DOHH2 (cell line): ENCODE measurements around the gene RELN.

Experiments used
- H3F3A ChIP-seq: fragments of 200-600 bp; sonication (generic), shearing (Covaris generic); 2 replicates; pipeline ENCODE4 v1.6.0; 2016; ENCODE audit warnings: antibody characterized with exemption, mild to moderate bottlenecking; ENCODE audit not compliant: control insufficient read depth, insufficient read depth
- H3K27ac ChIP-seq: fragments of 200-600 bp; sonication (generic); 2 replicates; pipeline ENCODE4 v1.5.1; 2014; ENCODE audit warnings: low read depth, mild to moderate bottlenecking, low read length, moderate library complexity
- H3K27me3 ChIP-seq: fragments of 200-600 bp; sonication (generic); 2 replicates; pipeline ENCODE4 v1.6.1; 2014; ENCODE audit warnings: mild to moderate bottlenecking, low read length, mixed read lengths; ENCODE audit not compliant: control insufficient read depth
- H3K36me3 ChIP-seq: fragments of 200-600 bp; sonication (generic); 2 replicates; pipeline ENCODE4 v1.6.1; 2014; ENCODE audit warnings: mild to moderate bottlenecking, low read length, moderate library complexity, mixed read lengths; ENCODE audit not compliant: control insufficient read depth
- H3K4me1 ChIP-seq: fragments of 200-600 bp; sonication (generic); 2 replicates; pipeline ENCODE4 v1.6.1; 2014; ENCODE audit warnings: mild to moderate bottlenecking, low read length, mixed read lengths; ENCODE audit not compliant: control insufficient read depth
- H3K4me2 ChIP-seq: fragments of 200-600 bp; sonication (generic); 2 replicates; pipeline ENCODE4 v1.6.0; 2014; ENCODE audit warnings: mild to moderate bottlenecking, low read length, moderate library complexity
- H3K4me3 ChIP-seq: fragments of 200-600 bp; sonication (generic); 2 replicates; pipeline ENCODE4 v1.5.1; 2014; ENCODE audit warnings: mild to moderate bottlenecking, low read length, mixed read lengths
- H3K79me2 ChIP-seq: fragments of 200-600 bp; sonication (generic); 2 replicates; pipeline ENCODE4 v1.6.1; 2014; ENCODE audit warnings: mild to moderate bottlenecking, low read length, mixed read lengths; ENCODE audit not compliant: control insufficient read depth
- H3K9me2 ChIP-seq: fragments of 200-600 bp; sonication (generic); replicated peaks from 2 replicates; pipeline ENCODE4 v1.6.1; 2014; ENCODE audit warnings: mild to moderate bottlenecking, low read length, mixed read lengths; ENCODE audit not compliant: control insufficient read depth
- H3K9me3 ChIP-seq: fragments of 200-600 bp; sonication (generic); 2 replicates; pipeline ENCODE4 v1.6.1; 2014; ENCODE audit warnings: antibody characterized with exemption, low read length, mixed read lengths; ENCODE audit not compliant: control insufficient read depth, insufficient read depth
- H4K20me1 ChIP-seq: fragments of 200-600 bp; sonication (generic); 2 replicates; pipeline ENCODE4 v1.6.0; 2014; ENCODE audit warnings: low read depth, mild to moderate bottlenecking, antibody characterized with exemption, low read length, moderate library complexity; ENCODE audit not compliant: control insufficient read depth, insufficient read depth
- EZH2phosphoT487 ChIP-seq: fragments of 200-600 bp; sonication (generic); IDR thresholded peaks from 2 replicates; pipeline ENCODE4 v1.6.1; 2017; ENCODE audit warnings: borderline replicate concordance, mild to moderate bottlenecking, antibody characterized with exemption, low read length, moderate library complexity, mixed read lengths
- TF ChIP-seq, protein P1 (sequence below): fragments of 200-600 bp; sonication (generic); IDR thresholded peaks from one replicate; pipeline ENCODE4 v1.5.1; 2014; ENCODE audit warnings: antibody characterized with exemption, mild to moderate bottlenecking, low read depth, low read length; ENCODE audit not compliant: poor library complexity, severe bottlenecking

RELN gene

DNA sequence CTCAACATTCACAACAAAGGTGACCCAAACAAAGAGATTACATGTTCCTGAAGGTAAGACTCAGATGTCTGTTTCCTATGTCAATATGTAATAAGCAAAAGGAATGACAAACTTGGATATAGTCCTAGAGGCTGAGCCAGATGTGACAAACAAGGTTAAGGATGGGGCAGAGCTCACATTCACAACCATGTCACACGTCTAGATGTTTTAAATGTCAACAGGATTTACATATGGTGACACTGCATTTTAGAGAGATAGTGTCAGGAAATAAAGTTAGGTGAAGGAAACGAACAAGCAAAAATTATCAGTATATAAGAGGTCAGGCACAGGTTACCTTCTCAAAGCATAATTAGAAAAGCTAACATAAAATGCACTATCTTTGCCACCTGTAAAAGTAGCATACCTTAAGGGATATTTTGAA is 8.4 kb downstream of the RELN start:
- TF ChIP-seq, protein P1, sequence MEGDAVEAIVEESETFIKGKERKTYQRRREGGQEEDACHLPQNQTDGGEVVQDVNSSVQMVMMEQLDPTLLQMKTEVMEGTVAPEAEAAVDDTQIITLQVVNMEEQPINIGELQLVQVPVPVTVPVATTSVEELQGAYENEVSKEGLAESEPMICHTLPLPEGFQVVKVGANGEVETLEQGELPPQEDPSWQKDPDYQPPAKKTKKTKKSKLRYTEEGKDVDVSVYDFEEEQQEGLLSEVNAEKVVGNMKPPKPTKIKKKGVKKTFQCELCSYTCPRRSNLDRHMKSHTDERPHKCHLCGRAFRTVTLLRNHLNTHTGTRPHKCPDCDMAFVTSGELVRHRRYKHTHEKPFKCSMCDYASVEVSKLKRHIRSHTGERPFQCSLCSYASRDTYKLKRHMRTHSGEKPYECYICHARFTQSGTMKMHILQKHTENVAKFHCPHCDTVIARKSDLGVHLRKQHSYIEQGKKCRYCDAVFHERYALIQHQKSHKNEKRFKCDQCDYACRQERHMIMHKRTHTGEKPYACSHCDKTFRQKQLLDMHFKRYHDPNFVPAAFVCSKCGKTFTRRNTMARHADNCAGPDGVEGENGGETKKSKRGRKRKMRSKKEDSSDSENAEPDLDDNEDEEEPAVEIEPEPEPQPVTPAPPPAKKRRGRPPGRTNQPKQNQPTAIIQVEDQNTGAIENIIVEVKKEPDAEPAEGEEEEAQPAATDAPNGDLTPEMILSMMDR = no peak
- no peak for TF ChIP-seq EZH2phosphoT487
- no peaks in the 10 kb centered on the region for H3F3A ChIP-seq
- H3K27ac ChIP-seq = no peak overlapping the region
- H3K9me3 ChIP-seq = no peaks in the 10 kb centered on the region
- H3K4me2 ChIP-seq = no peak overlapping the region
- no peaks in the 10 kb centered on the region for H3K36me3 ChIP-seq
- H3K4me1 ChIP-seq = no peaks in the 10 kb centered on the region
- no peaks in the 10 kb centered on the region for H3K9me2 ChIP-seq
- H3K27me3 ChIP-seq = no peaks in the 10 kb centered on the region
- H4K20me1 ChIP-seq = no peaks in the 10 kb centered on the region
- H3K4me3 ChIP-seq = no peak overlapping the region
- no peaks in the 10 kb centered on the region for H3K79me2 ChIP-seq

DNA sequence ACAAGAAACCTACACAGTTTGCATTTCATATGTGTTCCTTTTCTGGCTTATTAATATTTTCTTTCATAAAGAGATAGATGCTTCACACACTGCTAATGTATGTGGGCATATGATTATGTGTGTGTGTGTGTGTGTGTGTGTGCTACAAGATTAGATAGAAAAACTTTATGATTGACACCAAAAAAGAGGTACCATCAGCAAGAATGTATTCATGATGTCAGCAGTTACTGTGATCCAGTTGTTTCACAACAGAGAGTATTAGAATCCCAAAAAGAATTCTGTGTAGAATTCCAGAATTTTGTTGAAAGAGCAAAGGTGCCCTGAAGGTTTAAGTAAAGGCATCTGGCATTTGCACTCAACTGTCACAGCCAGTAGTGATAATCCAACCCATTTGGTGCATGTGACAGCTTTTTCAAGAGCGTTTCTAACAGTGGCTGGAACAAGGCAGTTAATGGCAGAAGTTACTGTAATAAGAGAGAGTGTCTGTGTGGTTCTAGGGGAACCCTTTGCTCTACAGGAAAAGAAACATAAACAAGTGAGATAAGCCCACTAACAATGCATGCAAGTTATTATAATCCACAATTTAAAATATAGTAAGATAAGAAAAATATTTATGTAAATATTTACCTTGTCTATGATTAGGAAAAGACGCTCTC is 16.6 kb downstream of the RELN start:
- TF ChIP-seq, protein P1 = no peak
- no peak for TF ChIP-seq EZH2phosphoT487
- H3K79me2 ChIP-seq = no peaks in the 10 kb centered on the region
- no peaks in the 10 kb centered on the region for H3K27me3 ChIP-seq
- H4K20me1 ChIP-seq = no peaks in the 10 kb centered on the region
- H3K4me3 ChIP-seq = no peak overlapping the region
- no peak overlapping the region for H3K27ac ChIP-seq
- H3K9me2 ChIP-seq = no peaks in the 10 kb centered on the region
- no peaks in the 10 kb centered on the region for H3K36me3 ChIP-seq
- no peaks in the 10 kb centered on the region for H3K9me3 ChIP-seq
- H3K4me2 ChIP-seq = no peak overlapping the region
- H3K4me1 ChIP-seq = no peaks in the 10 kb centered on the region
- no peaks in the 10 kb centered on the region for H3F3A ChIP-seq

DNA sequence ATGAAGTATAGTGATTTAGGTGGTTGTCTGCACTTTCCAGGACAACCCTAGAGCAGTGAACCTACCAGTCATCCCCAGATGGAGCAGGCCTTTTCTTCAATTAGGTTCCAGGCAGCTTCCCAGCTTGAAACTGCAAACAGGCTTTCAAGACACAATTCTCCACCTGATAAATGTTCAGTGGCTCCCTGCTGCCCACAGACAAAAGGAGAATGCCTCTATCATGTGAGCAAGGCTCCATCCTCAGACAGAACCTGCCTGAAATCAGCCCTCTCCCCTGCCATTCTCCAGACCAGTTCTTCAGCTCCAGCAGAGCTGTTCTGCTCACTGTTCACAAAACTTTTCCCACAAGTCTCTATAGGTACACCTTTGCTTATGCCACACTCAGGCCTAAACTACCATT is 22.1 kb downstream of the RELN start:
- no peak for TF ChIP-seq EZH2phosphoT487
- no peaks in the 10 kb centered on the region for H3K4me1 ChIP-seq
- H3K4me3 ChIP-seq = no peak overlapping the region
- no peaks in the 10 kb centered on the region for H3K9me2 ChIP-seq
- H3K36me3 ChIP-seq = no peaks in the 10 kb centered on the region
- H3K4me2 ChIP-seq = no peak overlapping the region
- no peaks in the 10 kb centered on the region for H4K20me1 ChIP-seq
- H3K27ac ChIP-seq = no peak overlapping the region
- 0 out of 2 replicates have a peak, but pooled peaks cover 2% of the 10 kb centered on the region for H3K27me3 ChIP-seq
- no peaks in the 10 kb centered on the region for H3F3A ChIP-seq
- no peaks in the 10 kb centered on the region for H3K9me3 ChIP-seq
- H3K79me2 ChIP-seq = no peaks in the 10 kb centered on the region

DNA sequence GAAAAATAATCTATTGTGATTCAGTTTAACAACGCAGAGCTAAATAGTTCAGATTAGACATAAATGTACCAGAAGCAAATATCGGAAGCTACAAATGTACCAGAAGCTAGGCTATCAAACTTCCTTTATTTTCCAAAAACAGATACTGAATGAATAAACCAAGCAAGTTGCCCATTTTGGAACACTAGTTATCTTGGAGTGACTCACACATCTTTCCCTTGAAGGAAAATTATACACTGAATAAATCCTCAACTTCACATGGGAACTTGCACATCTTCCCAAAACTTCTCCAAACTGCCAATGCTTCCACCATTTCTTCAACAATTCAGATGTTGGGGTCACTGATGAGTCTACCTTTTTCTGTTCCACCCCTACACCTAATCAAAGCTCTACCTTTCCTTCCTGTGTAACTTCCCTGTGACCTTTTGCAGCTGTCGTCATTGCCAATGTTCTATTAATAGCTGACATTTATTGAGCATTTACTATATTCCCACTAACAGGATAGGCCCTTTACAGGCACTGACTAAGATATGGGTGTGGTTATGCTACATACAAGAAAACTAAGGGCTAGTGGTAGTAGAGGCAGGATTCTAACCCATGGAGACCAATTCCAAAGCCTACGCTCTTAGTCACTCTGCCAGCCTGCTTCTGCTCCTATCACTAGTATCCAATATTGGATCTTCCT is 22.7 kb downstream of the RELN start:
- H3K27ac ChIP-seq = no peak overlapping the region
- H3K9me3 ChIP-seq = no peaks in the 10 kb centered on the region
- no peaks in the 10 kb centered on the region for H3K4me1 ChIP-seq
- H3F3A ChIP-seq = no peaks in the 10 kb centered on the region
- no peaks in the 10 kb centered on the region for H3K79me2 ChIP-seq
- no peak overlapping the region for H3K4me3 ChIP-seq
- no peaks in the 10 kb centered on the region for H3K9me2 ChIP-seq
- no peaks in the 10 kb centered on the region for H3K36me3 ChIP-seq
- H3K27me3 ChIP-seq = 0 out of 2 replicates have a peak, but pooled peaks cover 2% of the 10 kb centered on the region
- no peaks in the 10 kb centered on the region for H4K20me1 ChIP-seq
- TF ChIP-seq, protein P1 = no peak
- TF ChIP-seq EZH2phosphoT487 = no peak
- no peak overlapping the region for H3K4me2 ChIP-seq
